Natural killer cell (primary cell): ENCODE measurements around the gene PTPRN2. TPM values are rescaled to one million over a fixed set of nuclear protein-coding genes. Genes with fewer than 3 reads are reported as not detected.

ENCODE experiments used
- ATAC-seq, 3 donors: fragments of 150-1000 bp in 2 of 3; fragments of 200-7000 bp in 1 of 3; cut with Tn5 transposase; 1 replicate in 1 of 3; 2 replicates in 2 of 3; pipeline ENCODE4 v1.10.0; 2021; ENCODE audit warnings: mild to moderate bottlenecking in 2 of 3, moderate library complexity in 2 of 3
- DNase-seq, 2 donors: peaks; one replicate each; pipeline versions ENCODE4 v3.0.0 to v3.0.0-alpha.2; 2013 to 2021; ENCODE audit warnings: mixed read lengths in 1 of 2
- H3K27ac ChIP-seq: one replicate; pipeline ENCODE4 v1.5.1; 2013; ENCODE audit warnings: mild to moderate bottlenecking, low read length
- H3K27me3 ChIP-seq: one replicate; pipeline ENCODE4 v1.6.1; 2013; ENCODE audit warnings: low read length; ENCODE audit not compliant: control insufficient read depth, insufficient read depth
- H3K36me3 ChIP-seq: one replicate; pipeline ENCODE4 v1.6.1; 2013; ENCODE audit warnings: low read length; ENCODE audit not compliant: control insufficient read depth, insufficient read depth
- H3K4me1 ChIP-seq: one replicate; pipeline ENCODE4 v1.6.1; 2013; ENCODE audit warnings: low read length; ENCODE audit not compliant: control insufficient read depth, insufficient read depth
- H3K4me3 ChIP-seq: one replicate; pipeline ENCODE4 v1.5.1; 2013; ENCODE audit warnings: low read length
- H3K9me3 ChIP-seq: one replicate; pipeline ENCODE4 v1.6.1; 2013; ENCODE audit warnings: low read length; ENCODE audit not compliant: control insufficient read depth, insufficient read depth
- H3K27ac Mint-ChIP-seq, 2 donors: one replicate each; pipeline ENCODE4 v1.8.0; 2022; ENCODE audit warnings: mild to moderate bottlenecking in 2 of 2, mixed read lengths in 2 of 2, moderate library complexity in 1 of 2
- H3K27me3 Mint-ChIP-seq, 2 donors: one replicate each; pipeline ENCODE4 v1.8.0; 2022; ENCODE audit warnings: low read depth in 2 of 2, mixed read lengths in 2 of 2
- H3K36me3 Mint-ChIP-seq: one replicate; pipeline ENCODE4 v1.8.0; 2022; ENCODE audit warnings: mixed read lengths
- H3K4me1 Mint-ChIP-seq, 2 donors: one replicate each; pipeline ENCODE4 v1.8.0; 2022; ENCODE audit warnings: mixed read lengths in 2 of 2
- H3K4me3 Mint-ChIP-seq: one replicate; pipeline ENCODE4 v1.8.0; 2022; ENCODE audit warnings: mild to moderate bottlenecking, moderate library complexity, mixed read lengths
- H3K9me3 Mint-ChIP-seq, 2 donors: one replicate each; pipeline ENCODE4 v1.8.0; 2022; ENCODE audit warnings: mixed read lengths in 2 of 2
- CTCF ChIP-seq: fragments of 200-600 bp; IDR thresholded peaks from one replicate; pipeline ENCODE4 v1.8.0; 2022; ENCODE audit warnings: antibody characterized with exemption
- WGBS: methylation state at CpG from one replicate; pipeline ENCODE4 v1.1.7; 2013; ENCODE audit warnings: missing lambda C conversion rate; ENCODE audit not compliant: insufficient coverage; 5-methylcytosine and 5-hydroxymethylcytosine counted together
- intact Hi-C: fragments of 100-400 bp; cut with micrococcal nuclease; formaldehyde crosslinking; loops from one replicate; pipeline ENCODE4 v1.14.2; 2022
- total RNA-seq, 4 donors: library from RNA; stranded (reverse); fragments of 120-200 nt in 1 of 4; gene quantifications; one replicate each; pipeline versions ENCODE4 v1.2.3 to v1.2.4, GENCODE V29; 2013 to 2022

Gene PTPRN2
- total RNA-seq, 3 donors from 2014 or later (not counting 1 experiment from before 2014, with no cell fraction given) = 1.3 to 2.5 (median 1.9) TPM

GRCh38 chr7:158029509-158029908, 558.1 kb downstream of the PTPRN2 start:
- Histone ChIP-seq H3K36me3 (no peaks in the 10 kb centered on the region), H3K4me1 (no peaks in the 10 kb centered on the region), H3K9me3 (no peaks in the 10 kb centered on the region), H3K27ac (no peak overlapping the region), H3K27me3 (no peaks in the 10 kb centered on the region), H3K4me3 (no peak overlapping the region)
- no peaks in the 10 kb centered on the region for H3K4me1 Mint-ChIP-seq
- no peaks in the 10 kb centered on the region for H3K9me3 Mint-ChIP-seq
- ATAC-seq = no peak
- no peak overlapping the region for H3K27ac Mint-ChIP-seq
- no peak for DNase-seq
- H3K27me3 Mint-ChIP-seq = peaks cover 0 to 6% of the 10 kb centered on the region in 2 donors
- no peaks in the 10 kb centered on the region for H3K36me3 Mint-ChIP-seq
- intact Hi-C loops = no loop called here
- no peak for TF ChIP-seq CTCF
- 73% methylated on average over 5 of the region's 5 CpGs for WGBS
- H3K4me3 Mint-ChIP-seq = no peak overlapping the region

GRCh38 chr7:158028971-158029370, 558.7 kb downstream of the PTPRN2 start:
- H3K27ac Mint-ChIP-seq = no peak overlapping the region
- Histone ChIP-seq H3K36me3 (no peaks in the 10 kb centered on the region), H3K27me3 (no peaks in the 10 kb centered on the region), H3K9me3 (no peaks in the 10 kb centered on the region), H3K4me3 (no peak overlapping the region), H3K27ac (no peak overlapping the region), H3K4me1 (no peaks in the 10 kb centered on the region)
- no peaks in the 10 kb centered on the region for H3K9me3 Mint-ChIP-seq
- H3K4me3 Mint-ChIP-seq = no peak overlapping the region
- no peak for TF ChIP-seq CTCF
- 88% methylated on average over 21 of the region's 22 CpGs for whole genome bisulfite sequencing
- ATAC-seq (no peak), DNase-seq (no peak)
- no peaks in the 10 kb centered on the region for H3K36me3 Mint-ChIP-seq
- intact Hi-C loops = no loop called here
- no peaks in the 10 kb centered on the region for H3K4me1 Mint-ChIP-seq
- H3K27me3 Mint-ChIP-seq = peaks cover 0 to 6% of the 10 kb centered on the region in 2 donors

GRCh38 chr7:158028290-158028941, 559.2 kb downstream of the PTPRN2 start:
- WGBS = 88% methylated on average over 22 of the region's 22 CpGs
- Histone ChIP-seq H3K4me1 (no peaks in the 10 kb centered on the region), H3K4me3 (no peak overlapping the region), H3K9me3 (no peaks in the 10 kb centered on the region), H3K27ac (no peak overlapping the region), H3K27me3 (no peaks in the 10 kb centered on the region), H3K36me3 (no peaks in the 10 kb centered on the region)
- intact Hi-C loops = no loop called here
- no peak overlapping the region for H3K4me3 Mint-ChIP-seq
- H3K36me3 Mint-ChIP-seq = no peaks in the 10 kb centered on the region
- DNase-seq = no peak
- H3K27me3 Mint-ChIP-seq = peaks cover 0 to 6% of the 10 kb centered on the region in 2 donors
- no peak overlapping the region for H3K27ac Mint-ChIP-seq
- TF ChIP-seq CTCF = no peak
- no peaks in the 10 kb centered on the region for H3K4me1 Mint-ChIP-seq
- H3K9me3 Mint-ChIP-seq = no peaks in the 10 kb centered on the region
- no peak for ATAC-seq

GRCh38 chr7:158027646-158028045, 560.0 kb downstream of the PTPRN2 start:
- Histone ChIP-seq H3K9me3 (no peaks in the 10 kb centered on the region), H3K4me3 (no peak overlapping the region), H3K36me3 (no peaks in the 10 kb centered on the region), H3K4me1 (no peaks in the 10 kb centered on the region), H3K27me3 (no peaks in the 10 kb centered on the region), H3K27ac (no peak overlapping the region)
- H3K36me3 Mint-ChIP-seq = no peaks in the 10 kb centered on the region
- no peak overlapping the region for H3K27ac Mint-ChIP-seq
- H3K4me3 Mint-ChIP-seq = no peak overlapping the region
- no peaks in the 10 kb centered on the region for H3K9me3 Mint-ChIP-seq
- H3K27me3 Mint-ChIP-seq = peaks cover 0 to 6% of the 10 kb centered on the region in 2 donors
- WGBS = 83% methylated on average over 6 of the region's 6 CpGs
- intact Hi-C loops = no loop called here
- no peak for TF ChIP-seq CTCF
- DNase-seq (no peak), ATAC-seq (no peak)
- no peaks in the 10 kb centered on the region for H3K4me1 Mint-ChIP-seq
